Chondrocyte (in vitro differentiated cells): ENCODE results near the gene CPT1A. TPM values are rescaled to one million over a fixed set of nuclear protein-coding genes. Genes with fewer than 3 reads are reported as not detected.

Source experiments
- DNase-seq: peaks from one replicate; pipeline ENCODE4 v3.0.0; 2021; ENCODE audit warnings: mixed read lengths, low spot score
- H3K27ac Mint-ChIP-seq: one replicate; pipeline ENCODE4 v1.8.0; 2021; ENCODE audit warnings: mild to moderate bottlenecking, moderate library complexity, mixed read lengths; ENCODE audit not compliant: unreplicated experiment
- H3K27me3 Mint-ChIP-seq: 2 replicates; pipeline ENCODE4 v1.8.0; 2021; ENCODE audit warnings: low read depth, mixed read lengths
- H3K36me3 Mint-ChIP-seq: 2 replicates; pipeline ENCODE4 v1.8.0; 2021; ENCODE audit warnings: low read depth, mixed read lengths
- H3K4me1 Mint-ChIP-seq: 2 replicates; pipeline ENCODE4 v1.8.0; 2021; ENCODE audit warnings: low read depth, mild to moderate bottlenecking, mixed read lengths
- H3K4me3 Mint-ChIP-seq: one replicate; pipeline ENCODE4 v1.8.0; 2021; ENCODE audit warnings: mild to moderate bottlenecking, moderate library complexity, mixed read lengths; ENCODE audit not compliant: unreplicated experiment
- H3K9me3 Mint-ChIP-seq: 2 replicates; pipeline ENCODE4 v1.8.0; 2021; ENCODE audit warnings: low read depth, mixed read lengths
- total RNA-seq: library from RNA; stranded (reverse); gene quantifications from 3 replicates; pipeline ENCODE4 v1.2.1, GENCODE V29; 2021
- TF ChIP-seq, protein P1 (sequence below): fragments of 200-600 bp; sonication (generic); IDR thresholded peaks from 2 replicates; pipeline ENCODE4 v1.5.0; 2021; ENCODE audit warnings: antibody characterized with exemption, mild to moderate bottlenecking, moderate library complexity

Gene CPT1A
- total RNA-seq, 1 donor from 2014 or later: 58.8 TPM

GRCh38 chr11:68803766-68804165 is 38.0 kb downstream of the CPT1A start:
- TF ChIP-seq, protein P1, sequence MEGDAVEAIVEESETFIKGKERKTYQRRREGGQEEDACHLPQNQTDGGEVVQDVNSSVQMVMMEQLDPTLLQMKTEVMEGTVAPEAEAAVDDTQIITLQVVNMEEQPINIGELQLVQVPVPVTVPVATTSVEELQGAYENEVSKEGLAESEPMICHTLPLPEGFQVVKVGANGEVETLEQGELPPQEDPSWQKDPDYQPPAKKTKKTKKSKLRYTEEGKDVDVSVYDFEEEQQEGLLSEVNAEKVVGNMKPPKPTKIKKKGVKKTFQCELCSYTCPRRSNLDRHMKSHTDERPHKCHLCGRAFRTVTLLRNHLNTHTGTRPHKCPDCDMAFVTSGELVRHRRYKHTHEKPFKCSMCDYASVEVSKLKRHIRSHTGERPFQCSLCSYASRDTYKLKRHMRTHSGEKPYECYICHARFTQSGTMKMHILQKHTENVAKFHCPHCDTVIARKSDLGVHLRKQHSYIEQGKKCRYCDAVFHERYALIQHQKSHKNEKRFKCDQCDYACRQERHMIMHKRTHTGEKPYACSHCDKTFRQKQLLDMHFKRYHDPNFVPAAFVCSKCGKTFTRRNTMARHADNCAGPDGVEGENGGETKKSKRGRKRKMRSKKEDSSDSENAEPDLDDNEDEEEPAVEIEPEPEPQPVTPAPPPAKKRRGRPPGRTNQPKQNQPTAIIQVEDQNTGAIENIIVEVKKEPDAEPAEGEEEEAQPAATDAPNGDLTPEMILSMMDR: no peak
- Mint-ChIP-seq H3K9me3 (no peaks in the 10 kb centered on the region), H3K4me3 (no peak overlapping the region), H3K27ac (no peak overlapping the region), H3K36me3 (peaks cover 33% of the 10 kb centered on the region), H3K27me3 (no peaks in the 10 kb centered on the region), H3K4me1 (peaks cover 10% of the 10 kb centered on the region)
- no peak for DNase-seq

GRCh38 chr11:68798221-68798813 is 43.4 kb downstream of the CPT1A start:
- Mint-ChIP-seq H3K9me3 (no peaks in the 10 kb centered on the region), H3K4me3 (no peak overlapping the region), H3K27ac (no peak overlapping the region), H3K4me1 (peaks cover 3% of the 10 kb centered on the region), H3K27me3 (no peaks in the 10 kb centered on the region), H3K36me3 (peaks cover 44% of the 10 kb centered on the region)
- DNase-seq: no peak
- TF ChIP-seq, protein P1: peak; percentile 81

DNA sequence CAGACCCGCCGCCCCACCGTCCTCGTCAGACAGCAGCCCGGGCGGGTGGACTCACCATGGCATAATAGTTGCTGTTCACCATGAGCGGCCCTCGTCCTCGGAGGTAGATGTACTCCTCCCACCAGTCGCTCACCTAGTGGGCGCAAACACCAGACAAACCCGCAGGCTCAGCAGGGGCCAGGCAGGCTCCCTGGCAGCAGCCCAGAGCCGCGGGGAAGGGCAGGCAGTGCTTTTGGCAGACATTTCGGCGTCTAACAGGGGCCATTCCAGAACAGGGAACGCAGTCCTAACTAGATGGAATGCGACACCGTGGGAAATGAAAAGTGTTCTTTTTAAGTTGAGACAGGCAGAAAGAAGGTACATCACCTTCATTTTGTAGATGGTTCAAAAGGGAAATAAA is 44.9 kb downstream of the CPT1A start:
- Mint-ChIP-seq H3K36me3 (peaks cover 45% of the 10 kb centered on the region), H3K4me3 (no peak overlapping the region), H3K4me1 (peaks cover 12% of the 10 kb centered on the region), H3K27me3 (no peaks in the 10 kb centered on the region), H3K27ac (no peak overlapping the region), H3K9me3 (no peaks in the 10 kb centered on the region)
- TF ChIP-seq, protein P1: no peak
- DNase-seq: no peak

- H3K27ac Mint-ChIP-seq: peak overlapping the region; percentile 89
- peak overlapping the region; percentile 4 for H3K4me3 Mint-ChIP-seq
- no peaks in the 10 kb centered on the region for H3K9me3 Mint-ChIP-seq
- no peaks in the 10 kb centered on the region for H3K27me3 Mint-ChIP-seq
- peaks cover 12% of the 10 kb centered on the region for H3K4me1 Mint-ChIP-seq
- H3K36me3 Mint-ChIP-seq: peaks cover 44% of the 10 kb centered on the region
- no peak for DNase-seq
- TF ChIP-seq, protein P1: no peak
Observed at GRCh38 chr11:68792400-68792966, 49.2 kb downstream of the CPT1A start.

- H3K27me3 Mint-ChIP-seq: no peaks in the 10 kb centered on the region
- H3K27ac Mint-ChIP-seq: no peak overlapping the region
- no peaks in the 10 kb centered on the region for H3K9me3 Mint-ChIP-seq
- TF ChIP-seq, protein P1: no peak
- no peak overlapping the region for H3K4me3 Mint-ChIP-seq
- DNase-seq: no peak
- no peaks in the 10 kb centered on the region for H3K4me1 Mint-ChIP-seq
- peaks cover 43% of the 10 kb centered on the region for H3K36me3 Mint-ChIP-seq
Observed at GRCh38 chr11:68784653-68785052, 57.1 kb downstream of the CPT1A start.
